Measurements from ENCODE around the gene DOK6. TPM values are rescaled to one million over a fixed set of nuclear protein-coding genes. Genes with fewer than 3 reads are reported as not detected.

The DOK6 gene
- total and polyA plus RNA-seq, 10 donors, result 0.09 to 2.0 (median 0.40) TPM

GRCh38 chr18:69617888-69618287 is 217.2 kb downstream of the DOK6 start:
- Histone ChIP-seq H3K27me3 (replicated peaks in 1 of 7) (no peaks in the 10 kb centered on the region), H3K27ac (no peak overlapping the region), H3K4me1 (no peaks in the 10 kb centered on the region), H3K9me3 (no peaks in the 10 kb centered on the region), H3K36me3 (no peaks in the 10 kb centered on the region), H3K4me3 (no peak overlapping the region)
- TF ChIP-seq POLR2AphosphoS5 (IDR thresholded peaks at IDR 0.05) (no peak), POLR2A (IDR thresholded peaks at IDR 0.05) (no peak), CTCF (IDR thresholded peaks at IDR 0.05 in 8 of 11, conservative IDR thresholded peaks at IDR 0.05 in 3 of 11) (no peak)
- no peak for DNase-seq
- intact Hi-C loops (cut with DNase I; ENCODE audit: low total_unique reads), result no loop called here
- WGBS, 5 donors, result 82 to 85% (median 83%) methylated on average over 4 of the region's 4 CpGs

GRCh38 chr18:69622184-69622583 is 221.5 kb downstream of the DOK6 start:
- no peak for DNase-seq
- intact Hi-C loops (cut with DNase I; ENCODE audit: low total_unique reads), result no loop called here
- Histone ChIP-seq H3K9me3 (no peaks in the 10 kb centered on the region), H3K4me1 (no peaks in the 10 kb centered on the region), H3K27me3 (replicated peaks in 1 of 7) (no peaks in the 10 kb centered on the region), H3K36me3 (no peaks in the 10 kb centered on the region), H3K27ac (no peak overlapping the region), H3K4me3 (no peak overlapping the region)
- 46 to 72% (median 51%) methylated on average over 3 of the region's 3 CpGs for WGBS, 5 donors
- TF ChIP-seq CTCF (IDR thresholded peaks at IDR 0.05 in 8 of 11, conservative IDR thresholded peaks at IDR 0.05 in 3 of 11) (no peak), POLR2A (IDR thresholded peaks at IDR 0.05) (no peak), POLR2AphosphoS5 (IDR thresholded peaks at IDR 0.05) (no peak)

GRCh38 chr18:69622961-69623360 is 222.3 kb downstream of the DOK6 start:
- 72 to 88% (median 82%) methylated on average over 1 of the region's 1 CpG for WGBS, 5 donors
- H3K4me3 ChIP-seq, result no peak overlapping the region
- H3K4me1 ChIP-seq, result no peaks in the 10 kb centered on the region
- no peak overlapping the region for H3K27ac ChIP-seq
- DNase-seq, result no peak
- intact Hi-C loops (cut with DNase I; ENCODE audit: low total_unique reads), result no loop called here
- no peaks in the 10 kb centered on the region for H3K36me3 ChIP-seq
- TF ChIP-seq POLR2A (IDR thresholded peaks at IDR 0.05) (no peak), CTCF (IDR thresholded peaks at IDR 0.05 in 8 of 11, conservative IDR thresholded peaks at IDR 0.05 in 3 of 11) (no peak), POLR2AphosphoS5 (IDR thresholded peaks at IDR 0.05) (no peak)
- no peaks in the 10 kb centered on the region for H3K27me3 ChIP-seq (replicated peaks in 1 of 7)
- no peaks in the 10 kb centered on the region for H3K9me3 ChIP-seq

GRCh38 chr18:69626171-69626570 is 225.5 kb downstream of the DOK6 start:
- intact Hi-C loops (cut with DNase I; ENCODE audit: low total_unique reads), result no loop called here
- DNase-seq, result no peak
- Histone ChIP-seq H3K4me1 (no peaks in the 10 kb centered on the region), H3K36me3 (no peaks in the 10 kb centered on the region), H3K9me3 (no peaks in the 10 kb centered on the region), H3K27ac (no peak overlapping the region), H3K4me3 (no peak overlapping the region), H3K27me3 (replicated peaks in 1 of 7) (no peaks in the 10 kb centered on the region)
- TF ChIP-seq CTCF (IDR thresholded peaks at IDR 0.05 in 8 of 11, conservative IDR thresholded peaks at IDR 0.05 in 3 of 11), result no peak
- WGBS, 5 donors, result 85 to 96% (median 92%) methylated on average over 3 of the region's 3 CpGs

Measured in spleen (tissue), 11 donors.